ENCODE measurements around the gene CREB5.

The CREB5 gene

GRCh38 chr7:28723336-28723735 lies 311.0 kb downstream of the CREB5 start:
- no peak overlapping the region for H3K9ac ChIP-seq (ENCODE audit: low read depth in 1 of 2, low read length in 2 of 2)
- no peak overlapping the region for H3K27ac ChIP-seq (ENCODE audit: low read depth, low read length)
- no peaks in the 10 kb centered on the region for H3K36me3 ChIP-seq (ENCODE audit: control insufficient read depth in 1 of 2, insufficient read depth in 2 of 2, low read length in 2 of 2)
- no peaks in the 10 kb centered on the region for H3K27me3 ChIP-seq (ENCODE audit: control insufficient read depth in 1 of 2, insufficient read depth in 2 of 2, low read length in 2 of 2)
- H3K9me3 ChIP-seq (ENCODE audit: control insufficient read depth in 1 of 2, low read length in 2 of 2): no peaks in the 10 kb centered on the region
- no peak overlapping the region for H3K4me3 ChIP-seq (ENCODE audit: low read depth in 1 of 2, low read length in 2 of 2)
- no peaks in the 10 kb centered on the region for H3K4me1 ChIP-seq (ENCODE audit: control insufficient read depth in 1 of 2, insufficient read depth in 2 of 2, low read length in 2 of 2)

- H3K4me3 ChIP-seq (ENCODE audit: low read depth in 1 of 2, low read length in 2 of 2): no peak overlapping the region
- peaks cover 0 to 5% of the 10 kb centered on the region in 2 donors for H3K4me1 ChIP-seq (ENCODE audit: control insufficient read depth in 1 of 2, insufficient read depth in 2 of 2, low read length in 2 of 2)
- H3K27ac ChIP-seq (ENCODE audit: low read depth, low read length): no peak overlapping the region
- H3K36me3 ChIP-seq (ENCODE audit: control insufficient read depth in 1 of 2, insufficient read depth in 2 of 2, low read length in 2 of 2): no peaks in the 10 kb centered on the region
- no peaks in the 10 kb centered on the region for H3K9me3 ChIP-seq (ENCODE audit: control insufficient read depth in 1 of 2, low read length in 2 of 2)
- H3K27me3 ChIP-seq (ENCODE audit: control insufficient read depth in 1 of 2, insufficient read depth in 2 of 2, low read length in 2 of 2): no peaks in the 10 kb centered on the region
- H3K9ac ChIP-seq (ENCODE audit: low read depth in 1 of 2, low read length in 2 of 2): no peak overlapping the region
Measured at GRCh38 chr7:28724563-28724962, 312.2 kb downstream of the CREB5 start.

GRCh38 chr7:28725045-28725642 lies 312.8 kb downstream of the CREB5 start:
- Histone ChIP-seq H3K4me3 (ENCODE audit: low read depth in 1 of 2, low read length in 2 of 2) (no peak overlapping the region), H3K27ac (ENCODE audit: low read depth, low read length) (no peak overlapping the region), H3K9ac (ENCODE audit: low read depth in 1 of 2, low read length in 2 of 2) (no peak overlapping the region), H3K9me3 (ENCODE audit: control insufficient read depth in 1 of 2, low read length in 2 of 2) (no peaks in the 10 kb centered on the region), H3K36me3 (ENCODE audit: control insufficient read depth in 1 of 2, insufficient read depth in 2 of 2, low read length in 2 of 2) (no peaks in the 10 kb centered on the region), H3K27me3 (ENCODE audit: control insufficient read depth in 1 of 2, insufficient read depth in 2 of 2, low read length in 2 of 2) (no peaks in the 10 kb centered on the region), H3K4me1 (ENCODE audit: control insufficient read depth in 1 of 2, insufficient read depth in 2 of 2, low read length in 2 of 2) (peaks cover 0 to 5% of the 10 kb centered on the region in 2 donors)

- H3K9ac ChIP-seq (ENCODE audit: low read depth in 1 of 2, low read length in 2 of 2): no peak overlapping the region
- H3K36me3 ChIP-seq (ENCODE audit: control insufficient read depth in 1 of 2, insufficient read depth in 2 of 2, low read length in 2 of 2): no peaks in the 10 kb centered on the region
- H3K4me1 ChIP-seq (ENCODE audit: control insufficient read depth in 1 of 2, insufficient read depth in 2 of 2, low read length in 2 of 2): peaks cover 0 to 5% of the 10 kb centered on the region in 2 donors
- H3K4me3 ChIP-seq (ENCODE audit: low read depth in 1 of 2, low read length in 2 of 2): no peak overlapping the region
- H3K27me3 ChIP-seq (ENCODE audit: control insufficient read depth in 1 of 2, insufficient read depth in 2 of 2, low read length in 2 of 2): no peaks in the 10 kb centered on the region
- no peaks in the 10 kb centered on the region for H3K9me3 ChIP-seq (ENCODE audit: control insufficient read depth in 1 of 2, low read length in 2 of 2)
- H3K27ac ChIP-seq (ENCODE audit: low read depth, low read length): no peak overlapping the region
Measured at GRCh38 chr7:28725911-28726310, 313.6 kb downstream of the CREB5 start.

GRCh38 chr7:28726555-28726954 lies 314.2 kb downstream of the CREB5 start:
- Histone ChIP-seq H3K27ac (ENCODE audit: low read depth, low read length) (no peak overlapping the region), H3K4me1 (ENCODE audit: control insufficient read depth in 1 of 2, insufficient read depth in 2 of 2, low read length in 2 of 2) (peaks cover 0 to 5% of the 10 kb centered on the region in 2 donors), H3K9ac (ENCODE audit: low read depth in 1 of 2, low read length in 2 of 2) (no peak overlapping the region)

GRCh38 chr7:28729281-28729680 lies 317.0 kb downstream of the CREB5 start:
- no peak overlapping the region for H3K9ac ChIP-seq (ENCODE audit: low read depth in 1 of 2, low read length in 2 of 2)
- H3K4me3 ChIP-seq (ENCODE audit: low read depth in 1 of 2, low read length in 2 of 2): no peak overlapping the region
- H3K4me1 ChIP-seq (ENCODE audit: control insufficient read depth in 1 of 2, insufficient read depth in 2 of 2, low read length in 2 of 2): peaks cover 0 to 5% of the 10 kb centered on the region in 2 donors
- no peaks in the 10 kb centered on the region for H3K27me3 ChIP-seq (ENCODE audit: control insufficient read depth in 1 of 2, insufficient read depth in 2 of 2, low read length in 2 of 2)
- H3K27ac ChIP-seq (ENCODE audit: low read depth, low read length): no peak overlapping the region
- H3K36me3 ChIP-seq (ENCODE audit: control insufficient read depth in 1 of 2, insufficient read depth in 2 of 2, low read length in 2 of 2): no peaks in the 10 kb centered on the region
- H3K9me3 ChIP-seq (ENCODE audit: control insufficient read depth in 1 of 2, low read length in 2 of 2): no peaks in the 10 kb centered on the region

More at GRCh38 chr7:28726555-28726954, 314.2 kb downstream of the CREB5 start:
- Histone ChIP-seq H3K36me3 (ENCODE audit: control insufficient read depth in 1 of 2, insufficient read depth in 2 of 2, low read length in 2 of 2) (no peaks in the 10 kb centered on the region), H3K27me3 (ENCODE audit: control insufficient read depth in 1 of 2, insufficient read depth in 2 of 2, low read length in 2 of 2) (no peaks in the 10 kb centered on the region), H3K9me3 (ENCODE audit: control insufficient read depth in 1 of 2, low read length in 2 of 2) (no peaks in the 10 kb centered on the region), H3K4me3 (ENCODE audit: low read depth in 1 of 2, low read length in 2 of 2) (no peak overlapping the region)

- Histone ChIP-seq H3K9me3 (ENCODE audit: control insufficient read depth in 1 of 2, low read length in 2 of 2) (no peaks in the 10 kb centered on the region), H3K36me3 (ENCODE audit: control insufficient read depth in 1 of 2, insufficient read depth in 2 of 2, low read length in 2 of 2) (no peaks in the 10 kb centered on the region), H3K27me3 (ENCODE audit: control insufficient read depth in 1 of 2, insufficient read depth in 2 of 2, low read length in 2 of 2) (no peaks in the 10 kb centered on the region), H3K4me1 (ENCODE audit: control insufficient read depth in 1 of 2, insufficient read depth in 2 of 2, low read length in 2 of 2) (peaks cover 0 to 5% of the 10 kb centered on the region in 2 donors), H3K27ac (ENCODE audit: low read depth, low read length) (no peak overlapping the region), H3K4me3 (ENCODE audit: low read depth in 1 of 2, low read length in 2 of 2) (no peak overlapping the region), H3K9ac (ENCODE audit: low read depth in 1 of 2, low read length in 2 of 2) (no peak overlapping the region)
Measured at GRCh38 chr7:28729727-28730126, 317.4 kb downstream of the CREB5 start.

- no peaks in the 10 kb centered on the region for H3K36me3 ChIP-seq (ENCODE audit: control insufficient read depth in 1 of 2, insufficient read depth in 2 of 2, low read length in 2 of 2)
- H3K9ac ChIP-seq (ENCODE audit: low read depth in 1 of 2, low read length in 2 of 2): no peak overlapping the region
- H3K4me3 ChIP-seq (ENCODE audit: low read depth in 1 of 2, low read length in 2 of 2): no peak overlapping the region
- no peaks in the 10 kb centered on the region for H3K27me3 ChIP-seq (ENCODE audit: control insufficient read depth in 1 of 2, insufficient read depth in 2 of 2, low read length in 2 of 2)
- peaks cover 0 to 5% of the 10 kb centered on the region in 2 donors for H3K4me1 ChIP-seq (ENCODE audit: control insufficient read depth in 1 of 2, insufficient read depth in 2 of 2, low read length in 2 of 2)
- H3K9me3 ChIP-seq (ENCODE audit: control insufficient read depth in 1 of 2, low read length in 2 of 2): no peaks in the 10 kb centered on the region
- H3K27ac ChIP-seq (ENCODE audit: low read depth, low read length): no peak overlapping the region
Measured at GRCh38 chr7:28731092-28731658, 318.9 kb downstream of the CREB5 start.

GRCh38 chr7:28732071-28732869 lies 320.0 kb downstream of the CREB5 start:
- Histone ChIP-seq H3K36me3 (ENCODE audit: control insufficient read depth in 1 of 2, insufficient read depth in 2 of 2, low read length in 2 of 2) (no peaks in the 10 kb centered on the region), H3K4me3 (ENCODE audit: low read depth in 1 of 2, low read length in 2 of 2) (no peak overlapping the region), H3K27me3 (ENCODE audit: control insufficient read depth in 1 of 2, insufficient read depth in 2 of 2, low read length in 2 of 2) (no peaks in the 10 kb centered on the region), H3K9me3 (ENCODE audit: control insufficient read depth in 1 of 2, low read length in 2 of 2) (no peaks in the 10 kb centered on the region), H3K9ac (ENCODE audit: low read depth in 1 of 2, low read length in 2 of 2) (no peak overlapping the region), H3K4me1 (ENCODE audit: control insufficient read depth in 1 of 2, insufficient read depth in 2 of 2, low read length in 2 of 2) (peaks cover 0 to 5% of the 10 kb centered on the region in 2 donors), H3K27ac (ENCODE audit: low read depth, low read length) (no peak overlapping the region)

GRCh38 chr7:28733035-28733434 lies 320.7 kb downstream of the CREB5 start:
- no peak overlapping the region for H3K9ac ChIP-seq (ENCODE audit: low read depth in 1 of 2, low read length in 2 of 2)
- no peak overlapping the region for H3K27ac ChIP-seq (ENCODE audit: low read depth, low read length)
- no peak overlapping the region for H3K4me3 ChIP-seq (ENCODE audit: low read depth in 1 of 2, low read length in 2 of 2)

More at GRCh38 chr7:28733035-28733434, 320.7 kb downstream of the CREB5 start:
- no peaks in the 10 kb centered on the region for H3K36me3 ChIP-seq (ENCODE audit: control insufficient read depth in 1 of 2, insufficient read depth in 2 of 2, low read length in 2 of 2)
- H3K9me3 ChIP-seq (ENCODE audit: control insufficient read depth in 1 of 2, low read length in 2 of 2): no peaks in the 10 kb centered on the region
- H3K4me1 ChIP-seq (ENCODE audit: control insufficient read depth in 1 of 2, insufficient read depth in 2 of 2, low read length in 2 of 2): peaks cover 0 to 6% of the 10 kb centered on the region in 2 donors
- no peaks in the 10 kb centered on the region for H3K27me3 ChIP-seq (ENCODE audit: control insufficient read depth in 1 of 2, insufficient read depth in 2 of 2, low read length in 2 of 2)
